ENCODE measurements around the gene EYA2. TPM values are rescaled to one million over a fixed set of nuclear protein-coding genes. Genes with fewer than 3 reads are reported as not detected.
A peak's percentile ranks its signal among the peaks of the same experiment; 100 is the strongest.

The EYA2 gene
- total and polyA plus RNA-seq, 12 donors = 0.54 to 2.2 (median 1.4) TPM

DNA sequence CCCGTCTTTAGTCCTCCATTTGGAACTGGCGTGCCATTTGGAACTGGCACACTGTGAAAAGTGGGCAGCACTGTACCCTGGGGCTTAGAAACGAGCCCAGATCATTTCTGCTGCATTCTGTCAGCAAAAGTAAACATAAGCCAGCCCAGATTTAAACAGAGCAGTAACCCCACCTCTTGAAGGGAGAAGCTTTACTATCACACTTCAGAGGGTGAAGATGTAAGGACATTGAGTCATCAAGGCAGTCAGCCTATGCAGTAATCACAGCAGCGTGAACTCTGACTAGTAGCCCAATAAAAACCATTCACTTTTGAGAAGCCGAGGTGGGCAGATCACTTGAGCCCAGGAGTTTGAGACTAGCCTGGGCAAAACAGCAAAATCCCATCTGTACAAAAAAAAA is 216.9 kb downstream of the EYA2 start:
- no peak overlapping the region for H3K4me3 ChIP-seq
- intact Hi-C loops (cut with DNase I) = no loop called here
- DNase-seq = no peak
- 79 to 85% (median 82%) methylated on average over 5 of the region's 5 CpGs for WGBS, 4 donors
- H3K9me3 ChIP-seq (replicated peaks in 1 of 3) = no peaks in the 10 kb centered on the region
- TF ChIP-seq, protein P1, sequence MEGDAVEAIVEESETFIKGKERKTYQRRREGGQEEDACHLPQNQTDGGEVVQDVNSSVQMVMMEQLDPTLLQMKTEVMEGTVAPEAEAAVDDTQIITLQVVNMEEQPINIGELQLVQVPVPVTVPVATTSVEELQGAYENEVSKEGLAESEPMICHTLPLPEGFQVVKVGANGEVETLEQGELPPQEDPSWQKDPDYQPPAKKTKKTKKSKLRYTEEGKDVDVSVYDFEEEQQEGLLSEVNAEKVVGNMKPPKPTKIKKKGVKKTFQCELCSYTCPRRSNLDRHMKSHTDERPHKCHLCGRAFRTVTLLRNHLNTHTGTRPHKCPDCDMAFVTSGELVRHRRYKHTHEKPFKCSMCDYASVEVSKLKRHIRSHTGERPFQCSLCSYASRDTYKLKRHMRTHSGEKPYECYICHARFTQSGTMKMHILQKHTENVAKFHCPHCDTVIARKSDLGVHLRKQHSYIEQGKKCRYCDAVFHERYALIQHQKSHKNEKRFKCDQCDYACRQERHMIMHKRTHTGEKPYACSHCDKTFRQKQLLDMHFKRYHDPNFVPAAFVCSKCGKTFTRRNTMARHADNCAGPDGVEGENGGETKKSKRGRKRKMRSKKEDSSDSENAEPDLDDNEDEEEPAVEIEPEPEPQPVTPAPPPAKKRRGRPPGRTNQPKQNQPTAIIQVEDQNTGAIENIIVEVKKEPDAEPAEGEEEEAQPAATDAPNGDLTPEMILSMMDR (IDR thresholded peaks at IDR 0.05) = no peak
- no peak for TF ChIP-seq POLR2A (IDR thresholded peaks at IDR 0.05)
- no peaks in the 10 kb centered on the region for H3K27me3 ChIP-seq
- no peaks in the 10 kb centered on the region for H3K36me3 ChIP-seq (replicated peaks in 1 of 2)
- H3K4me1 ChIP-seq (replicated peaks in 1 of 2) = no peaks in the 10 kb centered on the region
- H3K27ac ChIP-seq = no peak overlapping the region

DNA sequence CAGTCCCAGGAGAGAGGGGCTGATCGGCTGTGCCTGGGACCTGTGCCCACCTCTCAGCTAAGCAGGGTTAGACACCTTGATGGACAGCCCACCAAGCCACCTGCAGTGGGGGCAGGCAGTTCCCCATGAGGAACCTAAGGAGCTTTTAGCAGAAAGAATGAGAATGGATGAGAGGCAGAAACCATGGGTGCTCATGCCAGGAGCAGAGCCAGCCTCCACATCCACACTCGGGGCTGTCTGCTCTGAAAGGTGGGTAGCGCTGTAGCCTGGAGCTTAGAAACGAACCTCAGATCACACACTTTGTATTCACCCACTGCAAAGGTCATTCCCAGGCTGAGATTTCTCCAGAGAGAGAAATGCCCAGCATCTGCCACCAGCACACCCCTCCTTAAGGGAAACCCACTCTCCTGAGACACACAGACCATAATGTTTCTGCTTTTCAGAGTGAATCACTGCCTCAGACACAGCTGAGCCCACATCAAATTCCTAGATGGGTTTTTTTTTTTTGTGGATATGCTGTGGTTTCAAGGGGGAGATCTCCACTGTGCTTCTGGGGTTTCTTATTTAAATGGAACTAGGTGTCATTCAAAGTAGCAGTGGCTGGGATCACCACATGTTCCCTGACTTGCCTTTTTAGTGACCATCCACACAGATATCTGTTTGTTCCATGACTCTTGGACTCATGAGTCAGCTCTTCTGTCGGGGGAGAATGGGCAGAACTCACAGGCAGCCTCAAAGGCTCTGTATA is 218.9 kb downstream of the EYA2 start:
- H3K36me3 ChIP-seq (replicated peaks in 1 of 2) = no peaks in the 10 kb centered on the region
- H3K27ac ChIP-seq = no peak overlapping the region
- no peak for DNase-seq
- H3K27me3 ChIP-seq = no peaks in the 10 kb centered on the region
- no peaks in the 10 kb centered on the region for H3K9me3 ChIP-seq (replicated peaks in 1 of 3)
- 57 to 77% (median 66%) methylated on average over 5 of the region's 5 CpGs for WGBS, 4 donors
- TF ChIP-seq POLR2A (IDR thresholded peaks at IDR 0.05) = no peak
- intact Hi-C loops (cut with DNase I) = no loop called here
- H3K4me1 ChIP-seq (replicated peaks in 1 of 2) = no peaks in the 10 kb centered on the region
- H3K4me3 ChIP-seq = no peak overlapping the region

DNA sequence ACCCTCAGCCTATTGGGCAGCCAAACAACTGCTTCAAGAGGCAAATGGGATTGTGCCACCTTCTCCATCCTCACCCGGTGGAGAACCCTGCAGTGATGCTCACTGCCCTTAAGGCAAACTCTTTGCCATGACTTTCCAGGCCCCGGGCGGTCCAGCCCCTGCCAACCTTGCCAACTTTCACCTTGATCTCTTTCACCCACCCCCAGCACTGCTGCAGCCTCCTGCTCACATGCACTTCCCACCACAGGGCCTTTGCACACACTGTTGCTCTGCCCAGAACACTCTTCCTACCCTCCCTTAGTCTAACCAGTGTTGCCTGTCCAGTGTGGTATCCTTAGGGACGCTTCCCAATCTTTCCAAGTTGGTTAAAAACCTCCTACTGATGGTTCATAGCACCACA is 221.1 kb downstream of the EYA2 start:
- Histone ChIP-seq H3K4me1 (replicated peaks in 1 of 2) (no peaks in the 10 kb centered on the region), H3K27ac (no peak overlapping the region), H3K36me3 (replicated peaks in 1 of 2) (no peaks in the 10 kb centered on the region), H3K9me3 (replicated peaks in 1 of 3) (no peaks in the 10 kb centered on the region), H3K4me3 (no peak overlapping the region), H3K27me3 (no peaks in the 10 kb centered on the region)
- WGBS, 4 donors = 87 to 97% (median 89%) methylated on average over 4 of the region's 4 CpGs
- no peak for TF ChIP-seq POLR2A (IDR thresholded peaks at IDR 0.05)
- TF ChIP-seq, protein P1 (IDR thresholded peaks at IDR 0.05) = no peak
- no peak for DNase-seq
- intact Hi-C loops (cut with DNase I) = no loop called here

DNA sequence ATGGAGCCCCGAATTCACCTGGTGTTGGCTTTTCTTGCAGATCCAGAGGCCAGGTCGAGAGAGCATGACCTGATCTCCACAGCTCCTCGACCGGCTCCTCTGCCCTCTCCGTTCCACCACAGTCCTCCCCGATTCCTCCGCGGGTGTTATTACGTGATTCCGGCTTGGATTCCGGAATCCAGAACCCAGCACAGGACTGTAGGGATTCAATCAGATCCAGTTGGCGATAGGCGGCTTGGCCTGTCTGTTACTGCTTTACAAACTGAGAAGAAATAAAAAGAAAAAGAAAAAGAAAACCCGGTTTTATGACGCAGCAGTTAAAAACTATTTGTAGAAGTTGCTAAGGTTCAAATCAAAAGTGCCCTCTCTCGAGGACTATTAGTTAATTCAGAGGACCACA is 222.7 kb downstream of the EYA2 start:
- Histone ChIP-seq H3K9me3 (replicated peaks in 1 of 3) (no peaks in the 10 kb centered on the region), H3K27ac (peak overlapping the region in 1 of 5 donors; percentile 73), H3K36me3 (replicated peaks in 1 of 2) (no peaks in the 10 kb centered on the region), H3K4me3 (no peak overlapping the region), H3K27me3 (no peaks in the 10 kb centered on the region), H3K4me1 (replicated peaks in 1 of 2) (no peaks in the 10 kb centered on the region)
- TF ChIP-seq, protein P1 (IDR thresholded peaks at IDR 0.05) = no peak
- TF ChIP-seq POLR2A (IDR thresholded peaks at IDR 0.05) = no peak
- intact Hi-C loops (cut with DNase I) = no loop called here
- WGBS, 4 donors = 73 to 84% (median 80%) methylated on average over 16 of the region's 16 CpGs
- no peak for DNase-seq

DNA sequence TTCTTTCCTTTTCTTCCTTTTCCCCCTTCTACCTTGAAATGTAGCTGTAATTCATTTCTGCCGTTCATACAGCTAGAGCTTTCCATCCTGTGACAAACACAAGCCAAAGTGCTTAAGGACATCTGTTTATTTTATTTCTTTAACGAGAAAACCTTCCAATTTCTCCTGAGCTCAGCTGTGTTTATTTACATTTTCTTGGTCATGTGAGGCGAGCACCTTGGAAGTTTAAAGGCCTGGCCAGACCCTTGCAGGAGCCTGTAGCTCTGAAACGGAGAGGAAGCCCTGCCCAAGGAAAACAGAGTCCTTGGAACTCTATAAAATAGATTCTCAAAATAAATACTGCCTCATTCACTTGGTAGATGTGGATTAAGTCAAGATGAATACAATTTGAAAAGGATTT is 223.1 kb downstream of the EYA2 start:
- no peak for TF ChIP-seq POLR2A (IDR thresholded peaks at IDR 0.05)
- TF ChIP-seq, protein P1 (IDR thresholded peaks at IDR 0.05) = no peak
- H3K27me3 ChIP-seq = no peaks in the 10 kb centered on the region
- 35 to 53% (median 44%) methylated on average over 4 of the region's 4 CpGs for WGBS, 4 donors
- no peaks in the 10 kb centered on the region for H3K9me3 ChIP-seq (replicated peaks in 1 of 3)
- H3K36me3 ChIP-seq (replicated peaks in 1 of 2) = no peaks in the 10 kb centered on the region
- peak overlapping the region in 1 of 5 donors; percentile 73 for H3K27ac ChIP-seq
- H3K4me1 ChIP-seq (replicated peaks in 1 of 2) = no peaks in the 10 kb centered on the region
- no peak overlapping the region for H3K4me3 ChIP-seq
- no peak for DNase-seq
- intact Hi-C loops (cut with DNase I) = no loop called here

Measured in adrenal gland (tissue), 12 donors.